GM23248 (cell line): ENCODE results near the gene TEX10.

Experiments
- EZH2 ChIP-seq: fragments of 200-600 bp; sonication (generic); IDR thresholded peaks from 2 replicates; pipeline ENCODE4 v1.6.1; 2018; ENCODE audit warnings: antibody characterized with exemption, mild to moderate bottlenecking; ENCODE audit not compliant: insufficient read depth, poor library complexity, severe bottlenecking
- EZH2phosphoT487 ChIP-seq: fragments of 200-600 bp; sonication (generic); IDR thresholded peaks from 2 replicates; pipeline ENCODE4 v1.6.1; 2018; ENCODE audit warnings: antibody characterized with exemption, moderate library complexity, mild to moderate bottlenecking, low read depth; ENCODE audit not compliant: insufficient read depth

GRCh38 chr9:100394816-100395215 lies 42.1 kb upstream of the TEX10 start:
- TF ChIP-seq EZH2phosphoT487 (no peak), EZH2 (no peak)
